Dermis lymphatic vessel endothelial cell (primary cell): ENCODE measurements around the gene RALB. TPM values are rescaled to one million over a fixed set of nuclear protein-coding genes. Genes with fewer than 3 reads are reported as not detected.

Experiments
- total RNA-seq: library from RNA; depleted of rRNA; stranded (reverse); fragments of >200 nt; gene quantifications from 2 replicates; pipeline ENCODE4 v1.2.1, GENCODE V29; 2014

RALB gene
- total RNA-seq: 166 and 294 TPM in 2 replicates

GRCh38 chr2:120252225-120253020 is at the start of gene RALB:
Gene RALB, plus strand, starts transcription at chr2:120252852. Its CDS starts 25,813 bp downstream, at chr2:120278665.

GRCh38 chr2:120223034-120223912 is 29.4 kb upstream of the RALB start, which contains the start of gene TMEM185B:
Gene TMEM185B, minus strand, starts transcription at chr2:120223400. Its CDS starts 424 bp downstream, at chr2:120222976.

Other genes with a start within 250 kb of the RALB start
- 16.6 and 22.8 TPM in 2 replicates for gene EPB41L5, start 239.8 kb upstream of the RALB start, total RNA-seq
- 23.3 and 28.5 TPM in 2 replicates for gene TMEM185B, start 29.5 kb upstream of the RALB start, total RNA-seq
- 32.1 and 32.7 TPM in 2 replicates for gene INHBB, start 93.3 kb downstream of the RALB start, total RNA-seq